Activated CD4-positive, alpha-beta T cell treated with anti-CD3 and anti-CD28 coated beads, Interleukin-2, Interleukin-6, amounts not matched to agents 100 ng/mL and 50 ng/mL, durations not matched to agents 16 hours and 8 hours (primary cell): ENCODE measurements around the gene GSG1L.

Experiments
- DNase-seq: peaks from one replicate; pipeline ENCODE4 v3.0.0-alpha.2; 2020

GSG1L gene

DNA sequence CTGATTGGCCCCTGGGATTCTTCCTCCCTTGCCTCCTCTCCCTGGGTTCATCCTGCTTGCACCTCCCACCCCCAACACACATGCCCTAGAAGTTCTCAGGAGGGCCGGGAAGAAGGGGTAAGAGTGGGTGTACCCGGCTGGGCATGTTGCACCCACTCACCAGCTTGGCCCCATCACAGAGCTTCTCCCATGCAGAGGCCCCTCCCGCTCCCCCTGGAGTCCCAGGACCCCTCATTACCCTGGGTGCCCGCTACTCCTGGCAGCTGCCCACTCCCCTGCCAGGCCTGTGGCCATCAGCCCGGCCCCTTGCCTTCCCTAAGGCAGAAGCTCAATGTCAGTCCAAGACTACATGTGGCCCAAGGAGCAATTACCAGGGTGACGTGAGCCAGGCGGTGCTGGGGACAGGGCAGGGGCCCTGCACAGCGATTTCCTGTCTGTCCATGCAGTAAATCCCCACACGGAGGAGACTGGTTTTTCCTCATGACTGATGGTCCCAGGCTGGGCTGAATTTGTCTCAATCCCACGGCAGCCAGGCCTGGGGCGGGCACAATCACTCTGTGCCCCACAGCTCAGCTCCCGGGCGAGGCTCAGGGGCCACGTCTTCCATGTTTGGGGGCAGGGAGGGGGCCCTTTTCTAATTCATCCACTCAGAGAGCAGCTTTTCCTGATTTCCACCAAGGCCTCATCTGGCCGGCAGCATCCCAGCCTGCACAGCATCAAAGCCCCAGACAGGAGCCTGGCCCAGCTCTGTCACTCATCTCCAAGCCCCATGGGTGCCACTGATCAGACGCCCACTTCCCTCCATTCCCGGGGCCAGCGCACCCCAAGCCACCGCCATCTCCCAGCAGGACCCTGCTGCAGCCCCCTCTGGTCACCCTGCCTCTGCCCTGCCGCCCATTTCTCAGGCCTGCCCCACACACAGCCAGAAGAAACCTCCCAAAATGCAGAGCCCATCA is 278.9 kb downstream of the GSG1L start:
- no peak for DNase-seq

DNA sequence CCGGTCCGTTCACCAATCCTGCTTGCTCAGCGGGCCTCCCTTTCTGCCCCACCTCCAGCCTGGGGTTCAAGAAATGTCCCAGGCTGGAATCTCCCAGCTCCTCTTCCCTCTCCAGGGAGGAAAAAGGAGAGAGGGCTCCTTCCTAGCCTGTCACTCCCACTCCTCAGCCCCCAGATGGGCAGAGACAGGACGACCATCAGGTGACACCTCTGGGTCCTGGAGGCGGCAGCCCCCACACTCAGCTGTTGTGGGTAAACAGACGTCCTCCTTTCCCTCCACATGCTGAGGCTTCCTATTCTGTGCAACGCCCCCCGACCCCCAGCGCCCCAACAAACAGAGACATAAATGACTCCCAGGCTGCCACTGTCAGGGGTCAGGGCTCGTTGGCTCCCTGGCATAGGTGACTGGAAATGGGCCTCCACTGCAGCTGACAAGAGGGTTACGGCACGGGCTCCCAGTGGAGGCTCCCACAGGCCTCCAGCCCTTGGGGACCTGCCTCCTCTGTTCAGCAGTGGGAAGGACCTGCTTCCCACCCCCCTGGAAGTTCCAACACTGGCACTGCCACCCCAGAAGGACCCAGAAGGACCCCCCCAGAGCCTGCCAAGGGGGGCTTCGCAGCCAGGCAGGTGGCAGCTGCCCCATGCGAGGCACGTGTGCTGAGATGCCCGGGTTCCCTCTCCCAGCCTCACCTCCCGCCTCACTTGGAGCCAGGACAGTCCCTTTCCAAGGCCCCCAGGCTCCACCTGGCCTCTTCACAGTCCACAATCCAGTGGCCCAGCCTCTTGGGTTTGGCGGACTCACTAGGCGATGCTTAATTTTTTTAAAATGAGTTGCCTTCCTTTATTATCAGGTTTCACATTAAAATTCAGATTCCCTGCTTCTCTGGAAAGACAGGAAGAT is 281.3 kb downstream of the GSG1L start:
- DNase-seq = no peak

DNA sequence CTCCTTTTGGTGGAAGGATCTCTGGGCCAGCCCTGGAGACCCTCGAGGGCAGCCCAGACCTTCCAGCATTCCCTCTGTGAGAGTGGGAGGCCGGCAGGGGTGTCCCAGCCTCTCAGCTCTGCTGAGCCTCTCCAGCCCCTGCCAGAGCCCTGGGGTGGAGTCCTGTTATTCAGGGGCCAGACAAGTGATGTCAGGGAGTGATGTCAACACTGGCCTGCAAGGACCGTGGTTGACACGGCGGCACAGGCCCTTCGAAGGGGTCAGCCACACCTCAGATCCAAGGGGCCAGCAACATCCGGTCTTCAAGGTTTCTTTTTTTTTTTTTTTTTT is 282.4 kb downstream of the GSG1L start:
- no peak for DNase-seq

- DNase-seq = no peak
These were observed 282.9 kb downstream of the GSG1L start for GRCh38 chr16:27780468-27781194.

GRCh38 chr16:27779641-27780164 is 283.8 kb downstream of the GSG1L start:
- DNase-seq = no peak

- no peak for DNase-seq
These were observed 284.5 kb downstream of the GSG1L start for GRCh38 chr16:27778926-27779570.

- DNase-seq = no peak
These were observed 285.2 kb downstream of the GSG1L start for GRCh38 chr16:27778171-27778925.

DNA sequence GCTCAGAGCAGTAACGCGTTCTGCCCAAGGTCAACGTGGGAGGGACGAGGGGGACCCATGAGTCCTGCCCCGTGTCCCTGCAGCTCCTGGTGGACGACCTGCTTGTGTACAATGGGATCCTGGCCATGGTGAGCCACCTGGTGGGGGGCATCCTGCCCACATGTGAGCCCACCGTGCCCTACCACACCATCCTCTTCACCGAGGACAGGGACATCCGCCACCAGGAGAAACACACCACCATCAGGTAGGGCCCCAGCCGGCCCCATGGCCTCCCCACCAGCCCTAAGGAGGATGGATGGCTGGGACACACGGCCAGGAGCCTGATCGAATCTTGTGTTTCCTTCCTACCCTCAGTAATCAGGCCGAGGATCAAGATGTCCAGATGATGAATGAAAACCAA is 286.0 kb downstream of the GSG1L start:
- no peak for DNase-seq

DNA sequence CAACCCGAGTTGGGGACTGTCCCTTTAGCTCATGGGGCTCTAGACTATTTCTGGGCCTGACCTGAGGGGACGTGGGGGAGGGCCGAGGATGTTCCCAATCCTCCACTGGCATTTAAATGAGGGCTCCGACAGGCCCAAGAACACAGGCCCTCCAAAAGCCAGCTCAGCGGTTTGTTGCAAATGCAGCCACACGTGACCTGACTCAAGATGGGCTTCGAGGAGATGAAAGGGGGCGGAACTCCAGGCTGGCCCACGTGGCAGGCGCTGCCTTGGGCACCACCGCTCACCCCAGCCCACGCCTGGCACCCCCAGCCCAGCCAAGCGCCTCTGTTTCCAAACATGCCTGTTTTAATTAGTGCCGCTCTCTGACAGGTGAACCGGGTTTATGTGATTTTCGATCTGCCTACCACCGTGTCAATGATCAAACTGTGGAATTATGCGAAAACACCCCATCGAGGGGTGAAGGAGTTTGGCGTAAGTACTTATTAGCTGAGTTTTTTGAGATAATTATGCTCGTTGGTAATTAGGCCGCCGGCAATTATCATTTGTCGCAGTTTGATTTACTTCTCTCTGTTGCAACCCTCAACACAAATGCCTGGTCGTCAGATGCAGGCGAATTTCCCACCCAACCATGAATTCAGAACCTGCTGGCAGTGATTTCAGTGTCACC is 286.8 kb downstream of the GSG1L start:
- no peak for DNase-seq

GRCh38 chr16:27775254-27775653 is 288.3 kb downstream of the GSG1L start:
- DNase-seq = no peak

GRCh38 chr16:27774779-27775178 is 288.7 kb downstream of the GSG1L start:
- no peak for DNase-seq

DNA sequence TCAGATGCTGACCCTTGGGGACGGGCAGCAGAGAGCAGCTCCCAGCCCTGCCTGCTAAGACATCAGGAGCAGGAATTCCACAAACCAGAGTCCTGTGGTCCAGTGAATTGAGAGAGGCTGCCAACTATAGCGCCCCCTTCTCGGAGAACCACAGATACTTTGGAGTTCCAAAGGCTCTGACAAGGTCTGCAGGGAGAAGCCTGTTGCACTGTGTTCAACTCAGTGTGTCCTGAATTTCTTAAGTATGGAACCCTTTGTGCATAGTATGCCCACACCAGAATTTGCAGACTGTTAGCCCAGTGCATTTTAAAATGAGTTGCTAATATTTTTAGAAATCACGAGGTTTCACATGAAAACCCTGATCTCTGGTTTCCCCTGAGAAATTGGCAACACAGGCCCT is 290.2 kb downstream of the GSG1L start:
- DNase-seq = no peak

GRCh38 chr16:27772093-27772825 is 291.3 kb downstream of the GSG1L start:
- DNase-seq = no peak

DNA sequence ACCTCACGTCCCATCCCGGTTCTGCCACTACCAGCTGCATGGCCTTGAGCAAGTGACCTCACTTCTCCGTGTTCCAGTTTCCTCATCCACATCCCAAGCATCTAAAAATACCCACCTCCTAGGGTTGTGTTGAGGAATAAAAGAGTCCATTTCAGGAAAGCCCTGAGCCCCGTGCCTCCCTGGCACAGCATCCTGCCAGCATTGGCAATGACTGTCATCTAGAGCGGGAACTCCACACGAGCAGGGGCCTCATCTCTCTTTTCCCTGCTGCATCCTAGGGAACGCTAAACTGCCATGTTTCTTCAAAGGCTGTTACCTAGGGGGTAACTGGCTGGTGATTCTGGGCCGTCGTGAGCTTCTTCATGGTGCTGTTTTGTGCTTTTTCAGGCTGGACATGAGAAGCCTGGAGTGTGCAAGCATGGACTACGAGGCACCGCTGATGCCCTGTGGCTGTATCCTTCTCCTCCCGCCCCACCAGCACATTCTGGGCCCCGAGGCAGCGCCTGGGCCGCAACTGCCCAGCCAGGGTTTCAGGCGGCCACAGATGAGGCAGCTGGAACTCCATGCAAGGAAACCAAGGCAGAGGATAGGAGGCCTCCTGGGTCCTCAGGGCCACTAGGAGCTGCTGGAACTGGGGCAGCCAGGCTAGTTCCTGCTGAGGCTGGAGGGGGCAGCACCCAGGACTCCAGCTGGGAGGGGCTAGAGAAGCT is 292.2 kb downstream of the GSG1L start:
- no peak for DNase-seq

DNA sequence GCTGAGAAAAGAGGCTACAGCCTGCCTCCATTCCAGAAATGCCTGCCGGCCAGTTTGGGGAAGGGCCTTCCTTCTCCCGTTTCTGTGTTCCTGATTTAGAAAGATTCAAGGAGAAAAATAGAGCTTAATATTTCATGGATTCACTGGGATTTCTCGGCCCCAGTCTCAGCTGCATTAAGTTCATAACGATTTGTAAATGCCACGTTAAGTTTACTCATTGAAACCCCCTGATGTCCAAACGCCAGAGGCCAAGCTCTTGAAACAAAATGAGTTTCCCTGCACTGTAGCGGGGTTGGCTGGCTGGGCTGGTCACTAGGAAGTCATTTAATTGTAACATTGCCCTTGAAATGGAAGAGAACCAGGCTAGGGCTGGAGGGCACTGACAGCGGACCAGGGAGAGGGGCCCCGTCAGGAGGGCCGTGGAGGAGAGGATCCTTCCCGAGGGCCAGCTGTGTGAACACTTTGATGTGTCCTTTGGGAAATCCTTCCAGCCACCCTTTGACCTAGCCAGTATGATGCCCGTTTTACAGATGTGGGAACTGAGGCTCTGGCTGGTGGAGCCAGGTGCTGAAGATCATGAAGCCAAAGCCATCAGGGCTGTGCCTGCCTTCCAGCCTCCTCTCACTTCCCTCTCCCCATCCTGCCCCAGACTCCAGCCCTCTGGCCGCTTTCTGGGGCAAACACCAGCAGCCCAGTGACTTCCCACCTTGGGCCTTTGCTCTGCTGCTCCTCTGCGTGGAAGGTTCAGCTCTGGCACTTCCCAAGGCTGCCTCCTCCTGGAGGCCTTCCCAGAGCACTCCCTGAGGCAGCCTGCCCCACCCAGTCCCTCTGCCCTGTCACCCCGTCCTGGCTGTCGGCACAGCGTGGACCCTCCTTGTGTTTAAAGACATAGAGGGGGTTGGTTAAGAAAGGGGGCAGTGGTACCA is 293.0 kb downstream of the GSG1L start:
- DNase-seq = no peak

GRCh38 chr16:27769561-27770255 is 293.8 kb downstream of the GSG1L start:
- DNase-seq = no peak

DNA sequence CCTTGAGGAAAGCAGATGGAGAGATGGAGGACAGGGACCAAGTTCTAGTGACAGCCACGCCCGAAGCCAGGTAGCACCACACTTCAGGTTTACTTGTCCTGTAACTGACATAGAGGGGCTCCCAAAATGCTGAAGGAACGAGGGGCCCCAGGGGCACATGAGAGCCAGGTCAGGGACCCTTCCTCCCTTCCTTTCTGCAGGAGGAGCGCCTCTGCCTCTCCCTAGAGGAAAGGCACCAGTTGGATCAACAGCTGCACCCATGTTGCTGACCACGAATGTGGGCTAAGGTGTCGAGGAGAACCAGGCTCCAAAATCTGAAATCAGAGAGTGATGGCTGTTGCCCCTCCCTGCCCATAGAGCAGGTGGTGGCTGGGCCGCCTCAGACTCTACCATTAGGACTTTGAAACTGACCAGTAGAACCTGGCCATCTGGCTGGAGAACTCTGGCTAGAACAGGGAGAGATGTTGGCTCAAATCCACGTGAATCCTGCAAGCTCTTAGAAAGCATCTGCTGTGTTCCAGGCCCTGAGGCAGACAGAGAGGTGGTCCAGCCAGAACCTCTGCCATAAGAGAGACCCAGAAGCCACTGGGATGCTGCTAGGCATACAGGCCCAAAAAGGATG is 294.8 kb downstream of the GSG1L start:
- no peak for DNase-seq
